Measurements from ENCODE around the gene XYLT1.

The XYLT1 gene

GRCh38 chr16:17228048-17228707 lies 242.6 kb downstream of the XYLT1 start:
- DNase-seq (ENCODE audit: low spot score), result no peak

GRCh38 chr16:17227278-17227677 lies 243.5 kb downstream of the XYLT1 start:
- no peak for DNase-seq (ENCODE audit: low spot score)

- DNase-seq (ENCODE audit: low spot score), result no peak
Observed at GRCh38 chr16:17225541-17225940, 245.2 kb downstream of the XYLT1 start.

- DNase-seq (ENCODE audit: low spot score), result peak; percentile 20
Observed at GRCh38 chr16:17224879-17225281, 245.9 kb downstream of the XYLT1 start.

- no peak for DNase-seq (ENCODE audit: low spot score)
Observed at GRCh38 chr16:17224350-17224749, 246.4 kb downstream of the XYLT1 start.

GRCh38 chr16:17223576-17223975 lies 247.2 kb downstream of the XYLT1 start:
- no peak for DNase-seq (ENCODE audit: low spot score)

GRCh38 chr16:17222871-17223401 lies 247.8 kb downstream of the XYLT1 start:
- no peak for DNase-seq (ENCODE audit: low spot score)

- DNase-seq (ENCODE audit: low spot score), result no peak
Observed at GRCh38 chr16:17219991-17220390, 250.8 kb downstream of the XYLT1 start.

- no peak for DNase-seq (ENCODE audit: low spot score)
Observed at GRCh38 chr16:17215936-17216335, 254.8 kb downstream of the XYLT1 start.

GRCh38 chr16:17215306-17215705 lies 255.5 kb downstream of the XYLT1 start:
- DNase-seq (ENCODE audit: low spot score), result no peak

GRCh38 chr16:17213974-17214373 lies 256.8 kb downstream of the XYLT1 start:
- no peak for DNase-seq (ENCODE audit: low spot score)

GRCh38 chr16:17213025-17213424 lies 257.7 kb downstream of the XYLT1 start:
- no peak for DNase-seq (ENCODE audit: low spot score)

GRCh38 chr16:17212606-17213005 lies 258.2 kb downstream of the XYLT1 start:
- DNase-seq (ENCODE audit: low spot score), result no peak

GRCh38 chr16:17211797-17212196 lies 259.0 kb downstream of the XYLT1 start:
- DNase-seq (ENCODE audit: low spot score), result peak; percentile 13

GRCh38 chr16:17206712-17207111 lies 264.0 kb downstream of the XYLT1 start:
- DNase-seq (ENCODE audit: low spot score), result no peak

- DNase-seq (ENCODE audit: low spot score), result no peak
Observed at GRCh38 chr16:17205279-17206211, 265.2 kb downstream of the XYLT1 start.

GRCh38 chr16:17204644-17205043 lies 266.1 kb downstream of the XYLT1 start:
- DNase-seq (ENCODE audit: low spot score), result no peak

GRCh38 chr16:17204206-17204605 lies 266.6 kb downstream of the XYLT1 start:
- DNase-seq (ENCODE audit: low spot score), result no peak

- no peak for DNase-seq (ENCODE audit: low spot score)
Observed at GRCh38 chr16:17203424-17203823, 267.3 kb downstream of the XYLT1 start.

- no peak for DNase-seq (ENCODE audit: low spot score)
Observed at GRCh38 chr16:17199135-17199534, 271.6 kb downstream of the XYLT1 start.

GRCh38 chr16:17196526-17196925 lies 274.2 kb downstream of the XYLT1 start:
- no peak for DNase-seq (ENCODE audit: low spot score)

GRCh38 chr16:17194190-17194780 lies 276.5 kb downstream of the XYLT1 start:
- peak; percentile 50 for DNase-seq (ENCODE audit: low spot score)
